Neural cell (in vitro differentiated cells): ENCODE results near the gene CDH4. TPM values are rescaled to one million over a fixed set of nuclear protein-coding genes. Genes with fewer than 3 reads are reported as not detected.

Experiments
- H2AFZ ChIP-seq: fragments of 200-600, 300-800 bp; sonication (generic), shearing (Covaris generic); 2 replicates; pipeline ENCODE4 v1.6.0; 2014; ENCODE audit warnings: low read depth, mild to moderate bottlenecking, antibody characterized with exemption, low read length, moderate library complexity
- H3F3A ChIP-seq: fragments of 200-600 bp; shearing (Covaris generic); 2 replicates; pipeline ENCODE4 v1.6.1; 2016; ENCODE audit warnings: mild to moderate bottlenecking, moderate library complexity, mixed read lengths, antibody characterized with exemption, low read length; ENCODE audit not compliant: insufficient read depth, poor library complexity, severe bottlenecking
- H3K27ac ChIP-seq: fragments of 200-600, 300-800 bp; sonication (generic), shearing (Covaris generic); 2 replicates; pipeline ENCODE4 v1.5.1; 2014; ENCODE audit warnings: mild to moderate bottlenecking, low read length, moderate library complexity
- H3K27me3 ChIP-seq: fragments of 300-800, 200-600 bp; sonication (generic), shearing (Covaris generic); 2 replicates; pipeline ENCODE4 v1.6.0; 2014; ENCODE audit warnings: mild to moderate bottlenecking, low read depth, low read length, moderate library complexity; ENCODE audit not compliant: insufficient read depth
- H3K36me3 ChIP-seq: fragments of 300-800, 200-600 bp; sonication (generic), shearing (Covaris generic); 2 replicates; pipeline ENCODE4 v1.5.1; 2014; ENCODE audit warnings: mild to moderate bottlenecking, antibody characterized with exemption, low read length, moderate library complexity; ENCODE audit not compliant: insufficient read depth
- H3K4me2 ChIP-seq: fragments of 300-800, 200-600 bp; sonication (generic), shearing (Covaris generic); 2 replicates; pipeline ENCODE4 v1.6.0; 2014; ENCODE audit warnings: mild to moderate bottlenecking, low read length
- H3K4me3 ChIP-seq: fragments of 300-800, 200-600 bp; sonication (generic), shearing (Covaris generic); 2 replicates; pipeline ENCODE4 v1.5.1; 2014; ENCODE audit warnings: mild to moderate bottlenecking, low read length, moderate library complexity
- H3K79me2 ChIP-seq: fragments of 200-600 bp; shearing (Covaris generic); replicated peaks from 2 replicates; pipeline ENCODE4 v1.6.0; 2014; ENCODE audit warnings: mild to moderate bottlenecking, low read length, moderate library complexity; ENCODE audit not compliant: insufficient read depth
- H3K9ac ChIP-seq: fragments of 300-800, 200-600 bp; sonication (generic), shearing (Covaris generic); 2 replicates; pipeline ENCODE4 v1.6.1; 2016; ENCODE audit warnings: mild to moderate bottlenecking, low read length, mixed read lengths
- H3K9me2 ChIP-seq: fragments of 200-600 bp; shearing (Covaris generic); 2 replicates; pipeline ENCODE4 v1.6.1; 2016; ENCODE audit warnings: mild to moderate bottlenecking, low read length, mixed read lengths; ENCODE audit not compliant: insufficient read depth
- H3K9me3 ChIP-seq: fragments of 200-600, 300-800 bp; sonication (generic), shearing (Covaris generic); 2 replicates; pipeline ENCODE4 v1.6.1; 2016; ENCODE audit warnings: mild to moderate bottlenecking, mixed run types, low read length, moderate library complexity, mixed read lengths
- H4K20me1 ChIP-seq: fragments of 200-600 bp; shearing (Covaris generic); 2 replicates; pipeline ENCODE4 v1.6.1; 2016; ENCODE audit warnings: mild to moderate bottlenecking, mixed run types; ENCODE audit not compliant: insufficient read depth
- EP300 ChIP-seq: fragments of 450-650 bp; conservative IDR thresholded peaks from 2 replicates; pipeline ENCODE4 v1.6.1; 2014; ENCODE audit warnings: antibody characterized with exemption, mild to moderate bottlenecking, moderate library complexity; ENCODE audit not compliant: poor library complexity, severe bottlenecking
- EZH2 ChIP-seq: fragments of 200-600, 300-800 bp; shearing (Covaris generic), sonication (generic); IDR thresholded peaks from 2 replicates; pipeline ENCODE4 v1.6.1; 2014; ENCODE audit warnings: antibody characterized with exemption, low read length, borderline replicate concordance, mild to moderate bottlenecking; ENCODE audit not compliant: insufficient read depth, poor library complexity, severe bottlenecking
- MXI1 ChIP-seq: fragments of 450-650 bp; conservative IDR thresholded peaks from 2 replicates; pipeline ENCODE4 v1.6.1; 2014; ENCODE audit warnings: antibody characterized with exemption, mild to moderate bottlenecking; ENCODE audit not compliant: poor library complexity, severe bottlenecking
- POLR2AphosphoS5 ChIP-seq: IDR thresholded peaks from 2 replicates; pipeline ENCODE4 v1.6.1; 2012
- RAD21 ChIP-seq: fragments of 450-650 bp; conservative IDR thresholded peaks from 2 replicates; pipeline ENCODE4 v1.6.1; 2014; ENCODE audit warnings: antibody characterized with exemption, mild to moderate bottlenecking, moderate library complexity
- SMC3 ChIP-seq: fragments of 450-650 bp; conservative IDR thresholded peaks from 2 replicates; pipeline ENCODE4 v1.6.1; 2014; ENCODE audit warnings: antibody characterized with exemption, mild to moderate bottlenecking, moderate library complexity; ENCODE audit not compliant: poor library complexity
- TAF1 ChIP-seq: IDR thresholded peaks from 2 replicates; pipeline ENCODE4 v1.6.1; 2012; ENCODE audit warnings: low read depth
- polyA plus RNA-seq: library from polyadenylated mRNA; depleted of rRNA; stranded (reverse); fragments of >200 nt; gene quantifications from 2 replicates; pipeline ENCODE4 v1.2.3, GENCODE V29; 2014
- TF ChIP-seq, protein P1 (sequence below): fragments of 450-650 bp; IDR thresholded peaks from 2 replicates; pipeline ENCODE4 v1.5.1; 2014; ENCODE audit warnings: antibody characterized with exemption, mild to moderate bottlenecking, moderate library complexity; ENCODE audit not compliant: poor library complexity, severe bottlenecking
- TF ChIP-seq, protein P2 (sequence below): IDR thresholded peaks from 2 replicates; pipeline ENCODE4 v1.6.1; 2012; ENCODE audit warnings: borderline replicate concordance

The CDH4 gene
- polyA plus RNA-seq, 1 donor from 2014 or later: 24.6 TPM

DNA sequence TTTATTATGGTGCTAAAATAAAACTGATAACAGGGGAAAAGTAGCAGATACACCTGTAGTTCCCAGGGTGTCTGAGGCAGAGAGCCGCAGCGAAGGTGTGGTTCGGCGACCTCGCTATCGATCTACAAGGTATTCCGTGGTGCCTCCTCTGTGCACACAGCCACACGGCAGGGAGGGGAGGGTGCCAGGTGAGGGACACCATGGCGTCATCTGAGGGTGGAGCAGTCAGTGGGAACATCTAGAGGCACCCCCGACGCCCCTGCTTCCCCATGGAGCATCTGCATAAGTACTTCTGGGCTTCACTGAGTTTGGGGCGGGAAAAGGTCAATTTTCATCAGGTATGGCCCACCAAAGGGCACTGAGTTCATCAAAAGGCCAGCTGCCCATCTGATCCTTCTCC lies 570.3 kb downstream of the CDH4 start:
- Histone ChIP-seq H3K9me3 (no peaks in the 10 kb centered on the region), H3F3A (no peaks in the 10 kb centered on the region), H3K4me2 (no peak overlapping the region), H4K20me1 (no peaks in the 10 kb centered on the region), H3K27ac (no peak overlapping the region), H3K79me2 (no peaks in the 10 kb centered on the region), H3K9ac (no peak overlapping the region), H3K36me3 (no peaks in the 10 kb centered on the region), H3K4me3 (no peak overlapping the region), H2AFZ (no peak overlapping the region), H3K9me2 (no peaks in the 10 kb centered on the region), H3K27me3 (no peaks in the 10 kb centered on the region)
- TF ChIP-seq, protein P1, sequence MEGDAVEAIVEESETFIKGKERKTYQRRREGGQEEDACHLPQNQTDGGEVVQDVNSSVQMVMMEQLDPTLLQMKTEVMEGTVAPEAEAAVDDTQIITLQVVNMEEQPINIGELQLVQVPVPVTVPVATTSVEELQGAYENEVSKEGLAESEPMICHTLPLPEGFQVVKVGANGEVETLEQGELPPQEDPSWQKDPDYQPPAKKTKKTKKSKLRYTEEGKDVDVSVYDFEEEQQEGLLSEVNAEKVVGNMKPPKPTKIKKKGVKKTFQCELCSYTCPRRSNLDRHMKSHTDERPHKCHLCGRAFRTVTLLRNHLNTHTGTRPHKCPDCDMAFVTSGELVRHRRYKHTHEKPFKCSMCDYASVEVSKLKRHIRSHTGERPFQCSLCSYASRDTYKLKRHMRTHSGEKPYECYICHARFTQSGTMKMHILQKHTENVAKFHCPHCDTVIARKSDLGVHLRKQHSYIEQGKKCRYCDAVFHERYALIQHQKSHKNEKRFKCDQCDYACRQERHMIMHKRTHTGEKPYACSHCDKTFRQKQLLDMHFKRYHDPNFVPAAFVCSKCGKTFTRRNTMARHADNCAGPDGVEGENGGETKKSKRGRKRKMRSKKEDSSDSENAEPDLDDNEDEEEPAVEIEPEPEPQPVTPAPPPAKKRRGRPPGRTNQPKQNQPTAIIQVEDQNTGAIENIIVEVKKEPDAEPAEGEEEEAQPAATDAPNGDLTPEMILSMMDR: no peak
- no peak for TF ChIP-seq RAD21
- TF ChIP-seq SMC3: no peak
- TF ChIP-seq POLR2AphosphoS5: no peak
- TF ChIP-seq MXI1: no peak
- TF ChIP-seq EP300: no peak
- TF ChIP-seq, protein P2, sequence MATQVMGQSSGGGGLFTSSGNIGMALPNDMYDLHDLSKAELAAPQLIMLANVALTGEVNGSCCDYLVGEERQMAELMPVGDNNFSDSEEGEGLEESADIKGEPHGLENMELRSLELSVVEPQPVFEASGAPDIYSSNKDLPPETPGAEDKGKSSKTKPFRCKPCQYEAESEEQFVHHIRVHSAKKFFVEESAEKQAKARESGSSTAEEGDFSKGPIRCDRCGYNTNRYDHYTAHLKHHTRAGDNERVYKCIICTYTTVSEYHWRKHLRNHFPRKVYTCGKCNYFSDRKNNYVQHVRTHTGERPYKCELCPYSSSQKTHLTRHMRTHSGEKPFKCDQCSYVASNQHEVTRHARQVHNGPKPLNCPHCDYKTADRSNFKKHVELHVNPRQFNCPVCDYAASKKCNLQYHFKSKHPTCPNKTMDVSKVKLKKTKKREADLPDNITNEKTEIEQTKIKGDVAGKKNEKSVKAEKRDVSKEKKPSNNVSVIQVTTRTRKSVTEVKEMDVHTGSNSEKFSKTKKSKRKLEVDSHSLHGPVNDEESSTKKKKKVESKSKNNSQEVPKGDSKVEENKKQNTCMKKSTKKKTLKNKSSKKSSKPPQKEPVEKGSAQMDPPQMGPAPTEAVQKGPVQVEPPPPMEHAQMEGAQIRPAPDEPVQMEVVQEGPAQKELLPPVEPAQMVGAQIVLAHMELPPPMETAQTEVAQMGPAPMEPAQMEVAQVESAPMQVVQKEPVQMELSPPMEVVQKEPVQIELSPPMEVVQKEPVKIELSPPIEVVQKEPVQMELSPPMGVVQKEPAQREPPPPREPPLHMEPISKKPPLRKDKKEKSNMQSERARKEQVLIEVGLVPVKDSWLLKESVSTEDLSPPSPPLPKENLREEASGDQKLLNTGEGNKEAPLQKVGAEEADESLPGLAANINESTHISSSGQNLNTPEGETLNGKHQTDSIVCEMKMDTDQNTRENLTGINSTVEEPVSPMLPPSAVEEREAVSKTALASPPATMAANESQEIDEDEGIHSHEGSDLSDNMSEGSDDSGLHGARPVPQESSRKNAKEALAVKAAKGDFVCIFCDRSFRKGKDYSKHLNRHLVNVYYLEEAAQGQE: no peak
- TF ChIP-seq TAF1: no peak
- no peak for TF ChIP-seq EZH2

DNA sequence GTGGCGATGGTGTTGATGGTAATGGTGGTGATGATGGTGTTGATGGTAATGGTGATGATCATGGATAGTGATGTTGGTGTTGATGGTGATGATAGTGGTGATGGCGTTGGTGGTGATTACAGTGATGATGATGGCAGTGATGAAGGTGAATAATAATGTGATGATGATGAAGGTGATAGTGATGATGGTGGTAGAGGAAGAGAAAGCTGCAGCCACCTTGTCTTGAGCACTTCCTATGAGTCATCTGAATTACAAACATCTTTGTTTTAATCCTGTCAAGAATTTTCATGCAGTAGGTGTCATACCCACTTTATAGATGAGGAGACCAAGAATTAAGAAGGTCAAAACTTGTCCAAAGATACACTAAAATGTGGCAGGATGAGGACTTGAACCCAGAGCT lies 571.2 kb downstream of the CDH4 start:
- H3K27ac ChIP-seq: no peak overlapping the region
- H3K27me3 ChIP-seq: no peaks in the 10 kb centered on the region
- no peaks in the 10 kb centered on the region for H4K20me1 ChIP-seq
- H3F3A ChIP-seq: no peaks in the 10 kb centered on the region
- TF ChIP-seq TAF1 (no peak), EP300 (no peak), RAD21 (no peak), MXI1 (no peak), SMC3 (no peak), POLR2AphosphoS5 (no peak), EZH2 (no peak)
- TF ChIP-seq, protein P2: no peak
- TF ChIP-seq, protein P1: no peak
- no peak overlapping the region for H2AFZ ChIP-seq
- no peak overlapping the region for H3K4me3 ChIP-seq
- no peaks in the 10 kb centered on the region for H3K9me2 ChIP-seq
- no peak overlapping the region for H3K9ac ChIP-seq
- H3K9me3 ChIP-seq: no peaks in the 10 kb centered on the region
- no peaks in the 10 kb centered on the region for H3K36me3 ChIP-seq
- H3K4me2 ChIP-seq: no peak overlapping the region
- no peaks in the 10 kb centered on the region for H3K79me2 ChIP-seq
